ENCODE measurements around the gene ZFHX3. TPM values are rescaled to one million over a fixed set of nuclear protein-coding genes. Genes with fewer than 3 reads are reported as not detected.

ZFHX3 gene
- total RNA-seq, 2 donors from 2014 or later = 57.7 to 70.1 TPM

DNA sequence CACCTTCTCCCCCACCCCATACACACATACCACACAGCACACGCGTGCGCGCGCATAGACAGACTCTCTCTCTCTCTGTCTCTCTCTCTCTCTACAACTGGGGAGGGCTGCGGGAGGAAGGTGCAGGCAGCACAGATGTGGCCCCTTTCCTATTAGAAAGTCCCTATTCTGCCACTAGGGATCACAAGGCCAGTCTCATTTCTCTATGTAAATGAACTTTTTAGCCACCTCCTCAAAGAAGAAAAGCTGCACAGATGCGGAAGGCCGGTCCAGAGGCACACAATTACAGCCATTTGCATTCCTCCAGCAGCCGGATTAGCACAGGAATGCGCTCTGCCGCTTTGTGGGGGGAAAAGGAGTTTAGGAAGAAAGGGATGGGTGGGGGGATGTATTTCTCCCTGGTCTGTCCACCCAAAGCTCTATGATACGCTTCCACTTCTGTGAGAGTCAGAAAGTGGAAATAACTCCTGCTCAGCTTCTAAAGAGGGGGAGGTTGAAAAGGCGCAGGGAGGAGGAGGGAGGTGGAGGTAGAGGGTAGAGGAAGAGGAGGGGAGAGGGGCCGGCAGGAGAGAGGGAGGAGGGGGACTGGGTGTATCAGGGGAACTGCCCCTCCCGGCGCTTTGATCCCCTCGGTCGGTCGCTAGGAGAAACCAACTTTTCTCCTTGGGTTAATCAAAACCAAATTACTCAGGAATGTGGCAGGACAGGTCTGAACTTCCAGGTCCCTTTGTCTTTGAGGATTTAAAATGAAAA, 11.7 kb downstream of the ZFHX3 start:
- ATAC-seq (ENCODE audit: insufficient number of reproducible peaks, low FRiP score, low read depth) (no peak), DNase-seq (ENCODE audit: low spot score) (no peak)
- H3K4me3 ChIP-seq = peak overlapping the region; percentile 35
- TF ChIP-seq, protein P1, sequence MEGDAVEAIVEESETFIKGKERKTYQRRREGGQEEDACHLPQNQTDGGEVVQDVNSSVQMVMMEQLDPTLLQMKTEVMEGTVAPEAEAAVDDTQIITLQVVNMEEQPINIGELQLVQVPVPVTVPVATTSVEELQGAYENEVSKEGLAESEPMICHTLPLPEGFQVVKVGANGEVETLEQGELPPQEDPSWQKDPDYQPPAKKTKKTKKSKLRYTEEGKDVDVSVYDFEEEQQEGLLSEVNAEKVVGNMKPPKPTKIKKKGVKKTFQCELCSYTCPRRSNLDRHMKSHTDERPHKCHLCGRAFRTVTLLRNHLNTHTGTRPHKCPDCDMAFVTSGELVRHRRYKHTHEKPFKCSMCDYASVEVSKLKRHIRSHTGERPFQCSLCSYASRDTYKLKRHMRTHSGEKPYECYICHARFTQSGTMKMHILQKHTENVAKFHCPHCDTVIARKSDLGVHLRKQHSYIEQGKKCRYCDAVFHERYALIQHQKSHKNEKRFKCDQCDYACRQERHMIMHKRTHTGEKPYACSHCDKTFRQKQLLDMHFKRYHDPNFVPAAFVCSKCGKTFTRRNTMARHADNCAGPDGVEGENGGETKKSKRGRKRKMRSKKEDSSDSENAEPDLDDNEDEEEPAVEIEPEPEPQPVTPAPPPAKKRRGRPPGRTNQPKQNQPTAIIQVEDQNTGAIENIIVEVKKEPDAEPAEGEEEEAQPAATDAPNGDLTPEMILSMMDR (IDR thresholded peaks at IDR 0.05) = no peak
- H3K36me3 ChIP-seq = no peaks in the 10 kb centered on the region
- H3K27me3 ChIP-seq (replicated peaks; ENCODE audit: insufficient read depth) = no peaks in the 10 kb centered on the region
- peaks cover 62 to 88% of the 10 kb centered on the region in 2 donors for H3K4me1 ChIP-seq (ENCODE audit: control insufficient read depth in 1 of 2, low read depth in 2 of 2)
- H3K27ac ChIP-seq = peak overlapping the region in 1 of 2 donors; percentile 9
- no peaks in the 10 kb centered on the region for H3K9me3 ChIP-seq

DNA sequence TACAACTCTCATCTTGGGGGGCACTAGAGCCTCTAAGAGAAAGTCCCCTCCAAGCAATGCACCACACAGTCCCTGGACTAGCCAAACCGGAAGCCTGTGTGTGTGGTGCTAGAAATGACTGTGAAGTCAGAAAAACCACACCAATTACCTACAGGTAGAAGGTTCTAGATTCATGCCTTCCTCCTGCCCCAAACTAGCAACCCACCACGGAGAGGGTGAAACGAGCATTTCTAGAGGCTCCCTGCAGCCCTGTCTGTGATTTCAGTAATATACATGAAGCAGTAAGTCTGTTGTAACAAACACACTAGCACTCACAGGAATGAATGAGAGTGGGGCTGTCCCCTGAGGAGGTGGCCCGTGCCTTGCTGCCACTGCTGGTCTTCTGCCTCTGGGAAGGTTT, 13.6 kb downstream of the ZFHX3 start:
- TF ChIP-seq, protein P1 (IDR thresholded peaks at IDR 0.05) = no peak
- H3K27ac ChIP-seq = peak overlapping the region in 1 of 2 donors; percentile 43
- peak overlapping the region; percentile 36 for H3K4me3 ChIP-seq
- H3K27me3 ChIP-seq (replicated peaks; ENCODE audit: insufficient read depth) = no peaks in the 10 kb centered on the region
- H3K4me1 ChIP-seq (ENCODE audit: control insufficient read depth in 1 of 2, low read depth in 2 of 2) = peaks cover 54 to 76% of the 10 kb centered on the region in 2 donors
- no peak for ATAC-seq (ENCODE audit: insufficient number of reproducible peaks, low FRiP score, low read depth)
- no peaks in the 10 kb centered on the region for H3K9me3 ChIP-seq
- no peaks in the 10 kb centered on the region for H3K36me3 ChIP-seq
- no peak for DNase-seq (ENCODE audit: low spot score)

DNA sequence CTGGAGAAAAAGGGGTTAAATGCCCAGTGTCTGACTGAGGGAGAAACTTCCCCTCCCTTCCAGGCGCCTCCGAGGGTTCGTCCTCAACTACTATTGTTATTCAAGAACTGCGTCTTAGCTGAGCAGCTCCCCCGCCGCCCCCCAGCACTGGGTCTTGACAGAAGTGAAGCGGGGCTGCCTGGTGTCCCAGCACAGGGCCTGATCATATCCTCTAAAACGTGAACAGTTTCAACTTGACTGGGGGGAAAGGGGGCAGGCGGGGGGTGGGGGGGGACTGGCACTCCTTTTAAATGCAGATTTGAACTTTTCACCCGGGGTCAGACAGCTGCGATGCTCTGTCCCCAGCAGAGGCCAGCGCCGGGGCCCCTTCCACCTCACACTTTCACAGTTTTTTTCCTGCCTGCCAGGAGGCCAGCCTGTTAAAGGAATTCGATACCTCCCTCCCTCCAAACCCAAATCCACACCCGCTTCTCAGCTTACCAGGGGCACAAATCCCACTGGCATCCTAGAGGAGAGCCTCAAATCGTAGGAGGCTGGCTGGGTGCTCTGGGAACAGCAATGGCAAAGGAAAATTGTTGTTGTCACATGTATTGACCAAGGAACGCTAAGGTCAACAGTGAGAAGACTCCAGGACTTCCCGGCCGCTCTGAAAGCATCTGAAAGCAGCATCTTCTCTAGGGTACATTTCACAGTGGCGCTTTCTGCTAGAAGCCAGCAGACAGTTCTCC, 14.5 kb downstream of the ZFHX3 start:
- DNase-seq (ENCODE audit: low spot score) (no peak), ATAC-seq (ENCODE audit: insufficient number of reproducible peaks, low FRiP score, low read depth) (no peak)
- Histone ChIP-seq H3K9me3 (no peaks in the 10 kb centered on the region), H3K27ac (peak overlapping the region; percentile 24 to 43), H3K4me3 (peak overlapping the region; percentile 36), H3K27me3 (replicated peaks; ENCODE audit: insufficient read depth) (no peaks in the 10 kb centered on the region), H3K4me1 (ENCODE audit: control insufficient read depth in 1 of 2, low read depth in 2 of 2) (peaks cover 53 to 73% of the 10 kb centered on the region in 2 donors), H3K36me3 (no peaks in the 10 kb centered on the region)
- TF ChIP-seq, protein P1 (IDR thresholded peaks at IDR 0.05) = no peak

DNA sequence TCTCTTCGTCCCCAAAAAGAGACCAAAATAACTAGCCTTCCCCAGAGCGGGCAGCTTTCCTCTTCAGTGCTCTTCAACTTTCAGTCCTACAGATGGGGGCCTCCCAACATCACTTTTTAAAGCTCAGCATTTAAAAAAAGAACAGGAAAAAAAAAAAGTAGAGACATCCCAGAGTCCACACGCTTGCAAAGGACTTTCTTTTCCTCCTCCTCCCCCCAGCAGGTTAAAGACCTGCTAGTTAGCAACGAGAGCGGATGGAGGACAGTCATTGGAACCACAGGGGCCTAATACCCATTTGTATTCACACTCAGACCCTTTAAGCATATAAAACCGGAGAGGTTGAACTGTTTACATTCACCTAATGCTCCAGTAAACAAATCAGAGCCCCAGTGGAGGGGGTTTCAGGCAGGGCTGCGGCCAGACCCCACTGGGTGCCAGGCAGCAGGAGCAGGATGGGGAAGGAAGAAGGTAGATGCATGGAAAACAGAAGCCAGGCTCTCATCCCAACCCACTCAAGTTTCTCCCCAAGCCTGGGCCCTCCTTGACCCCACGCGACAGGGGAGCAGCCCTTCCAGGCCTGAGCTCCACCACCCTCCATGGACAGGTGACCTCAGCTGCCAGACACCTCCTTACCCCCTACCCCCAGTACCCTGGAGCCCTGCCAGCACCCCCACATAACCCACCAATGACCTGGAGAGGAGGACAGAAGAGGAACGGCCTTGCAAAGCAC, 15.2 kb downstream of the ZFHX3 start:
- H3K4me1 ChIP-seq (ENCODE audit: control insufficient read depth in 1 of 2, low read depth in 2 of 2) = peaks cover 49 to 73% of the 10 kb centered on the region in 2 donors
- no peaks in the 10 kb centered on the region for H3K9me3 ChIP-seq
- H3K36me3 ChIP-seq = no peaks in the 10 kb centered on the region
- H3K27me3 ChIP-seq (replicated peaks; ENCODE audit: insufficient read depth) = no peaks in the 10 kb centered on the region
- peak overlapping the region in 1 of 2 donors; percentile 43 for H3K27ac ChIP-seq
- TF ChIP-seq, protein P1 (IDR thresholded peaks at IDR 0.05) = no peak
- peak overlapping the region; percentile 36 for H3K4me3 ChIP-seq
- DNase-seq (ENCODE audit: low spot score) = no peak
- no peak for ATAC-seq (ENCODE audit: insufficient number of reproducible peaks, low FRiP score, low read depth)

DNA sequence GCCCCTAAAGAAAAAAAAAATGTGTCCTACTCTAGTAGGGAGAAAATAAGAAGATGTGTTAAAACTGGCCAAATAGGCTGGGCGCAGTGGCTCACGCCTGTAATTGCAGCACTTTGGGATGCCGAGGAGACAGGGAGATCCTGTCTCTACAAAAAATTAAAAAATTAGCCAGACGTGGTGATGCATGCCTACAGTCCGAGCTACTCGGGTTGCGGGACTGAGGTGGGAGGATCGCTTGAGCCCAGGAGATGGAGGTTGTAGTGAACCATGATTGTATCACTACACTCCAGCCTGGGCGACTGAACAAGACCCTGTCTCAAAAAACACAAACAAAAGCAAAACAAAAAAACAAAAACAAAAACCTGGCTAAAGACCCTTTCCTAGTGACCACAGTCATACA, 15.9 kb downstream of the ZFHX3 start:
- no peaks in the 10 kb centered on the region for H3K36me3 ChIP-seq
- peaks cover 48 to 73% of the 10 kb centered on the region in 2 donors for H3K4me1 ChIP-seq (ENCODE audit: control insufficient read depth in 1 of 2, low read depth in 2 of 2)
- no peaks in the 10 kb centered on the region for H3K27me3 ChIP-seq (replicated peaks; ENCODE audit: insufficient read depth)
- no peak overlapping the region for H3K27ac ChIP-seq
- ATAC-seq (ENCODE audit: insufficient number of reproducible peaks, low FRiP score, low read depth) (no peak), DNase-seq (ENCODE audit: low spot score) (no peak)
- no peaks in the 10 kb centered on the region for H3K9me3 ChIP-seq
- TF ChIP-seq, protein P1 (IDR thresholded peaks at IDR 0.05) = no peak
- H3K4me3 ChIP-seq = no peak overlapping the region
